ENCODE data around the gene CABP1. TPM values are rescaled to one million over a fixed set of nuclear protein-coding genes. Genes with fewer than 3 reads are reported as not detected.

The CABP1 gene
- total and polyA plus RNA-seq, 2 of the 13 experiments (the other 11 are each of a cell fraction or from before 2014, with no cell fraction given): not detected

- no peaks in the 10 kb centered on the region for H3K36me3 ChIP-seq (replicated peaks in 1 of 2; ENCODE audit: control insufficient read depth in 1 of 2, insufficient read depth in 2 of 2, low read length in 2 of 2)
- ChIA-PET CTCF (ENCODE audit: low intra/inter-chr PET ratio, low total read pairs) (interaction anchor here (0.8 to 2.5 kb wide), 2 partner anchors 64 to 66 kb away, joined by 4 to 18 read pairs; no protein-coding TSS in a partner anchor), POLR2A (interaction anchor here (1.1 to 2.1 kb wide), 4 partner anchors 11 to 68 kb away, joined by 3 to 8 read pairs (median 4); partner anchors contain the start of genes MLEC and POP5)
- H3K27me3 ChIP-seq (ENCODE audit: control insufficient read depth in 1 of 2, insufficient read depth in 2 of 2, low read length in 2 of 2): peaks cover 5 to 73% of the 10 kb centered on the region in 2 experiments; a peak in 4 of 5 replicates
- H3K4me2 ChIP-seq (ENCODE audit: low read depth, low read length): peak overlapping the region; percentile 83
- H3K79me2 ChIP-seq (ENCODE audit: insufficient read depth, low read length): no peaks in the 10 kb centered on the region
- no peak for ATAC-seq
- FAIRE-seq: no peak
- no peak overlapping the region for H3K9ac ChIP-seq (ENCODE audit: insufficient read depth, low read depth, low read length)
- no peaks in the 10 kb centered on the region for H4K20me1 ChIP-seq (ENCODE audit: insufficient read depth, low read length)
- no peak overlapping the region for H3K27ac ChIP-seq (ENCODE audit: extremely low read length, insufficient read depth, low read length)
- in situ Hi-C loops (cut with HindIII; ENCODE audit: extremely low pct_ligation_motif_present, low pct_unique_long_range_greater_than_20kb): loop anchor here (5.0 kb wide), 2 partner anchors 63 to 67 kb away; partner anchors contain the start of genes POP5 and UNC119B
- H2AFZ ChIP-seq (ENCODE audit: low read length): no peak overlapping the region
- WGBS (ENCODE audit: low lambda C conversion rate): 14% methylated on average over 20 of the region's 33 CpGs
- H3K9me3 ChIP-seq (ENCODE audit: low read length): no peaks in the 10 kb centered on the region
- DNase-seq (ENCODE audit: low spot score): no peak
- peaks cover 13% of the 10 kb centered on the region for H3K4me1 ChIP-seq (ENCODE audit: insufficient read depth, low read length)
- peak overlapping the region in 1 of 3 experiments; percentile 60; a peak in 1 of 6 replicates for H3K4me3 ChIP-seq (replicated peaks in 1 of 3; ENCODE audit: insufficient read depth in 1 of 3, low read depth in 2 of 3, low read length in 3 of 3)
- intact Hi-C loops (cut with micrococcal nuclease; ENCODE audit: unreplicated experiment): loop anchor here (1.0 to 5.0 kb wide), 3 partner anchors 38 to 66 kb away; partner anchors contain the start of gene MLEC
- BruUV-seq (replicated peaks): no TSS peak
- TF ChIP-seq ZNF501 (CRISPR knock-in tag; IDR thresholded peaks at IDR 0.05) (0 out of 2 replicates have a peak, but pooled peaks have one; percentile 6), CREB1 (IDR thresholded peaks at IDR 0.05) (no peak), CREB1 (CRISPR knock-in tag; IDR thresholded peaks at IDR 0.05) (no peak), CENPX (CRISPR knock-in tag; IDR thresholded peaks at IDR 0.05) (no peak), ZNF883 (CRISPR knock-in tag; IDR thresholded peaks at IDR 0.05; ENCODE audit: not compliant biosample characterization) (no peak), ZNF326 (CRISPR knock-in tag; IDR thresholded peaks at IDR 0.05; ENCODE audit: borderline replicate concordance) (no peak), FOXA3 (CRISPR knock-in tag; IDR thresholded peaks at IDR 0.05) (0 out of 2 replicates have a peak, but pooled peaks have one; percentile 8), CSRNP2 (CRISPR knock-in tag; conservative IDR thresholded peaks at IDR 0.05; ENCODE audit: low read depth) (no peak), TBX2 (CRISPR knock-in tag; IDR thresholded peaks at IDR 0.05; ENCODE audit: borderline replicate concordance) (0 out of 2 replicates have a peak, but pooled peaks have one; percentile 21)
- TF ChIP-seq, protein P1, sequence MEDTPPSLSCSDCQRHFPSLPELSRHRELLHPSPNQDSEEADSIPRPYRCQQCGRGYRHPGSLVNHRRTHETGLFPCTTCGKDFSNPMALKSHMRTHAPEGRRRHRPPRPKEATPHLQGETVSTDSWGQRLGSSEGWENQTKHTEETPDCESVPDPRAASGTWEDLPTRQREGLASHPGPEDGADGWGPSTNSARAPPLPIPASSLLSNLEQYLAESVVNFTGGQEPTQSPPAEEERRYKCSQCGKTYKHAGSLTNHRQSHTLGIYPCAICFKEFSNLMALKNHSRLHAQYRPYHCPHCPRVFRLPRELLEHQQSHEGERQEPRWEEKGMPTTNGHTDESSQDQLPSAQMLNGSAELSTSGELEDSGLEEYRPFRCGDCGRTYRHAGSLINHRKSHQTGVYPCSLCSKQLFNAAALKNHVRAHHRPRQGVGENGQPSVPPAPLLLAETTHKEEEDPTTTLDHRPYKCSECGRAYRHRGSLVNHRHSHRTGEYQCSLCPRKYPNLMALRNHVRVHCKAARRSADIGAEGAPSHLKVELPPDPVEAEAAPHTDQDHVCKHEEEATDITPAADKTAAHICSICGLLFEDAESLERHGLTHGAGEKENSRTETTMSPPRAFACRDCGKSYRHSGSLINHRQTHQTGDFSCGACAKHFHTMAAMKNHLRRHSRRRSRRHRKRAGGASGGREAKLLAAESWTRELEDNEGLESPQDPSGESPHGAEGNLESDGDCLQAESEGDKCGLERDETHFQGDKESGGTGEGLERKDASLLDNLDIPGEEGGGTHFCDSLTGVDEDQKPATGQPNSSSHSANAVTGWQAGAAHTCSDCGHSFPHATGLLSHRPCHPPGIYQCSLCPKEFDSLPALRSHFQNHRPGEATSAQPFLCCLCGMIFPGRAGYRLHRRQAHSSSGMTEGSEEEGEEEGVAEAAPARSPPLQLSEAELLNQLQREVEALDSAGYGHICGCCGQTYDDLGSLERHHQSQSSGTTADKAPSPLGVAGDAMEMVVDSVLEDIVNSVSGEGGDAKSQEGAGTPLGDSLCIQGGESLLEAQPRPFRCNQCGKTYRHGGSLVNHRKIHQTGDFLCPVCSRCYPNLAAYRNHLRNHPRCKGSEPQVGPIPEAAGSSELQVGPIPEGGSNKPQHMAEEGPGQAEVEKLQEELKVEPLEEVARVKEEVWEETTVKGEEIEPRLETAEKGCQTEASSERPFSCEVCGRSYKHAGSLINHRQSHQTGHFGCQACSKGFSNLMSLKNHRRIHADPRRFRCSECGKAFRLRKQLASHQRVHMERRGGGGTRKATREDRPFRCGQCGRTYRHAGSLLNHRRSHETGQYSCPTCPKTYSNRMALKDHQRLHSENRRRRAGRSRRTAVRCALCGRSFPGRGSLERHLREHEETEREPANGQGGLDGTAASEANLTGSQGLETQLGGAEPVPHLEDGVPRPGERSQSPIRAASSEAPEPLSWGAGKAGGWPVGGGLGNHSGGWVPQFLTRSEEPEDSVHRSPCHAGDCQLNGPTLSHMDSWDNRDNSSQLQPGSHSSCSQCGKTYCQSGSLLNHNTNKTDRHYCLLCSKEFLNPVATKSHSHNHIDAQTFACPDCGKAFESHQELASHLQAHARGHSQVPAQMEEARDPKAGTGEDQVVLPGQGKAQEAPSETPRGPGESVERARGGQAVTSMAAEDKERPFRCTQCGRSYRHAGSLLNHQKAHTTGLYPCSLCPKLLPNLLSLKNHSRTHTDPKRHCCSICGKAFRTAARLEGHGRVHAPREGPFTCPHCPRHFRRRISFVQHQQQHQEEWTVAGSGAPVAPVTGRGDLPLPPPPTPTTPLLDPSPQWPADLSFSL (CRISPR knock-in tag; IDR thresholded peaks at IDR 0.05): 0 out of 2 replicates have a peak, but pooled peaks have one; percentile 21
These were observed 9.2 kb downstream of the CABP1 start for GRCh38 chr12:120649442-120650232.
